Measurements from ENCODE around the gene MAGI2.

Gene MAGI2

GRCh38 chr7:78501064-78501463 lies 952.4 kb downstream of the MAGI2 start:
- H3K27ac ChIP-seq = no peak overlapping the region
- H3K4me3 ChIP-seq (ENCODE audit: low read depth, low read length) = no peak overlapping the region
- no peak for TF ChIP-seq CTCF (IDR thresholded peaks at IDR 0.05; ENCODE audit: low read depth, low read length, missing control alignments)
- H3K27me3 ChIP-seq (replicated peaks) = no peaks in the 10 kb centered on the region
- no peaks in the 10 kb centered on the region for H3K36me3 ChIP-seq (replicated peaks)
- in situ Hi-C loops (cut with HindIII; ENCODE audit: low pct_ligation_motif_present, low sequenced_read_pairs) = no loop called here
- no peak for DNase-seq

DNA sequence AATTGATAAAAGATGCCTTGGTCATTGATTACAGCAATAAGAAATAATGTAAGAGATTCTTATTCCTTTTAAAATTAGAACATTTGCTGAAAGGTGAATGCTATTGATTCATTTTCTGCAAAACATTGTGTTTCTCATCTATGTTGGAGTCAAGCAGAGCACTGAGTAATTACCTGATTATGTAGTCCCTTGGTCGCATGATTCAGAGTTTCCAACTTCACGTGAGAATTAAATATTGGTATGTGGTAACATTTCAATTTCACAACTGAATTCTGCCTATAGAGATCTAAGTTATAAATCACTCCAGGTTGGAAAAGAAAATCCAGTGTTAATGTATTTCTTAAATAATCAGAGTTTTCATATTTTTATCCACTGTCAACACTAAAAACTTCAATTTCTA lies 953.5 kb downstream of the MAGI2 start:
- Histone ChIP-seq H3K4me3 (ENCODE audit: low read depth, low read length) (no peak overlapping the region), H3K27ac (no peak overlapping the region), H3K36me3 (replicated peaks) (no peaks in the 10 kb centered on the region), H3K27me3 (replicated peaks) (no peaks in the 10 kb centered on the region)
- TF ChIP-seq CTCF (IDR thresholded peaks at IDR 0.05; ENCODE audit: low read depth, low read length, missing control alignments) = no peak
- in situ Hi-C loops (cut with HindIII; ENCODE audit: low pct_ligation_motif_present, low sequenced_read_pairs) = no loop called here
- DNase-seq = no peak

- no peak overlapping the region for H3K4me3 ChIP-seq (ENCODE audit: low read depth, low read length)
- in situ Hi-C loops (cut with HindIII; ENCODE audit: low pct_ligation_motif_present, low sequenced_read_pairs) = no loop called here
- H3K27me3 ChIP-seq (replicated peaks) = no peaks in the 10 kb centered on the region
- no peak for TF ChIP-seq CTCF (IDR thresholded peaks at IDR 0.05; ENCODE audit: low read depth, low read length, missing control alignments)
- no peak overlapping the region for H3K27ac ChIP-seq
- DNase-seq = no peak
- no peaks in the 10 kb centered on the region for H3K36me3 ChIP-seq (replicated peaks)
Measured at GRCh38 chr7:78499283-78499682, 954.2 kb downstream of the MAGI2 start.

GRCh38 chr7:78497728-78498427 lies 955.6 kb downstream of the MAGI2 start:
- in situ Hi-C loops (cut with HindIII; ENCODE audit: low pct_ligation_motif_present, low sequenced_read_pairs) = no loop called here
- DNase-seq = no peak
- no peak overlapping the region for H3K27ac ChIP-seq
- TF ChIP-seq CTCF (IDR thresholded peaks at IDR 0.05; ENCODE audit: low read depth, low read length, missing control alignments) = no peak
- H3K36me3 ChIP-seq (replicated peaks) = no peaks in the 10 kb centered on the region
- H3K4me3 ChIP-seq (ENCODE audit: low read depth, low read length) = no peak overlapping the region
- no peaks in the 10 kb centered on the region for H3K27me3 ChIP-seq (replicated peaks)

DNA sequence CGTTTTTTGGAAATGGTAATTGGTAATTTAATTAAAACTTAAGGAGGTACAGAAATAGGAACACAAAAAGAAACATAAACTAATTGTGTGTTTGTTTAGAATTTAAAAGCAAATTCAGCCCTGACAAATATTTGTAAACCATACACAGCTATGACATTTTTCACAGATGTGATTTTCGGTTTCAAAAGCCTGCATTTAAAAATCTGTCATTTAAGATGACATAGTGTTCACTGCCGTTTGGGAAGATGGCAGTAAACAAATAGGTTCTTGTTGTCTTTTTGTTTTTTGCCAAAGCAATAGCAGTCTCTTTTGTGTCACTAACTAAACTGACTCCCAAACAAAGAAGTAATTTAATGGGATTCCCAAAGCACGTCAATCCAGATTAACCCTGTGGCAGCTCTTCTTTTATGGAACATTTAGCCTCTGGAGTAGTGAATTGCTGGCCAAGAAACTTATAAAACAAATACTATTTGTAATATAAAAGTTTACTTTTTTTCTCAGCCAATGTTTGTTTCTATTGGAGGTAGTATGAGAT lies 957.3 kb downstream of the MAGI2 start:
- in situ Hi-C loops (cut with HindIII; ENCODE audit: low pct_ligation_motif_present, low sequenced_read_pairs) = no loop called here

More for the DNA sequence above, 957.3 kb downstream of the MAGI2 start:
- no peak for TF ChIP-seq CTCF (IDR thresholded peaks at IDR 0.05; ENCODE audit: low read depth, low read length, missing control alignments)
- Histone ChIP-seq H3K27me3 (replicated peaks) (no peaks in the 10 kb centered on the region), H3K27ac (no peak overlapping the region), H3K36me3 (replicated peaks) (no peaks in the 10 kb centered on the region), H3K4me3 (ENCODE audit: low read depth, low read length) (no peak overlapping the region)
- DNase-seq = no peak
